Liver (tissue), 3 donors: ENCODE measurements around the gene VEGFD.

Experiments used
- ATF3 ChIP-seq: IDR thresholded peaks from 2 replicates; pipeline ENCODE4 v1.6.1; 2016; ENCODE audit warnings: antibody characterized with exemption
- CTCF ChIP-seq: fragments of 150-350 bp; IDR thresholded peaks from 2 replicates; pipeline ENCODE4 v1.5.1; 2017; ENCODE audit warnings: improper control_type of control experiment, low read depth, low read length; ENCODE audit not compliant: missing input control
- JUND ChIP-seq, 2 donors: IDR thresholded peaks; 2 replicates each; pipeline ENCODE4 v1.6.1; 2016; ENCODE audit warnings: antibody characterized with exemption in 2 of 2
- MAX ChIP-seq: IDR thresholded peaks from 2 replicates; pipeline ENCODE4 v1.6.1; 2016; ENCODE audit warnings: antibody characterized with exemption
- RAD21 ChIP-seq, 2 donors: IDR thresholded peaks; 2 replicates each; pipeline ENCODE4 v1.6.1; 2016; ENCODE audit warnings: antibody characterized with exemption in 2 of 2, mild to moderate bottlenecking in 2 of 2
- YY1 ChIP-seq: IDR thresholded peaks from 2 replicates; pipeline ENCODE4 v1.6.1; 2016; ENCODE audit warnings: antibody characterized with exemption, mild to moderate bottlenecking
- donor health status: healthy.
- donor health status: healthy.

DNA sequence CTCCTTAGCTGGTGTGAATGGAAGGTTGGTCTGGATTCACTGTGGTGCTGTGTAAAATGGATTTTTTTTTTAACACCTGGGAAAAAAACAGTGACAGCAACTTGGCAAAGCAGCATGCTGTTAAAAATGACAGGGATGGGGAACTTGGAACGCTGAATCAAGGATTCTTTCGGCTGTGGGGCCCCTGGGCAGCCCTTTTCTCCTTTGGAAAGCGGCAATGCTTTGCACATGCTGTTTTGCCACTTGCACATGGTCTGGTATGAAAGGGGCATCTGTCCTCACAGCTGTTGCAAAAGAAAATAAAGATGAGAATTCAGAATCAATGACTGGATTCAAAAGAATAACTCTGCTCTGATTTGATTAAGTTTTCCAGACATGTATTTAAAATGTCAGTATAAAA, 38.2 kb downstream of the VEGFD start:
- no peak for TF ChIP-seq CTCF
- TF ChIP-seq RAD21 (IDR thresholded peaks at IDR 0.05), result no peak
- TF ChIP-seq YY1, result no peak
- TF ChIP-seq JUND (IDR thresholded peaks at IDR 0.05), result no peak
- TF ChIP-seq MAX, result no peak
- no peak for TF ChIP-seq ATF3
